Panc1 (cell line): Measurements from ENCODE around the gene HMGCS1. TPM values are rescaled to one million over a fixed set of nuclear protein-coding genes. Genes with fewer than 3 reads are reported as not detected.

Experiments
- ATAC-seq: fragments of 200-7000 bp; cut with Tn5 transposase; 2 replicates; pipeline ENCODE4 v1.9.1; 2020; ENCODE audit warnings: mild to moderate bottlenecking, moderate library complexity
- BruUV-seq: library from RNA; stranded (reverse); fragments of 400-500 nt; replicated peaks from 2 replicates; lab custom pipeline; 2021; lab: Mats Ljungman, UMichigan
- CTCF ChIA-PET: fragments of 300-600 bp; sonication (Branson Sonifier 250); formaldehyde crosslinking; loops from one replicate; lab custom pipeline; 2022; ENCODE audit warnings: antibody characterized with exemption; lab: Charles Lee
- POLR2A ChIA-PET: fragments of 300-600 bp; sonication (Branson Sonifier 250); formaldehyde crosslinking; loops from one replicate; lab custom pipeline; 2022; ENCODE audit warnings: antibody characterized with exemption; lab: Charles Lee
- DNase-seq: peaks from one replicate; pipeline ENCODE4 v3.0.0-alpha.2; 2010; ENCODE audit warnings: low read depth, low spot score
- H3K27ac ChIP-seq: 2 replicates; pipeline ENCODE4 v1.5.1; 2011; ENCODE audit warnings: mild to moderate bottlenecking, low read length, inconsistent platforms
- H3K27me3 ChIP-seq: fragments of 200-500 bp; sonication (Bioruptor generic); 2 replicates; pipeline ENCODE4 v1.6.0; 2014; ENCODE audit warnings: low read length, inconsistent platforms; ENCODE audit not compliant: control insufficient read depth, insufficient read depth
- H3K36me3 ChIP-seq: fragments of 200-500 bp; sonication (Bioruptor generic); 2 replicates; pipeline ENCODE4 v1.5.1; 2014; ENCODE audit warnings: inconsistent platforms, mild to moderate bottlenecking, low read length, moderate library complexity; ENCODE audit not compliant: control insufficient read depth, insufficient read depth
- H3K4me1 ChIP-seq: 2 replicates; pipeline ENCODE4 v1.5.1; 2011; ENCODE audit warnings: inconsistent platforms, mild to moderate bottlenecking, low read length, moderate library complexity; ENCODE audit not compliant: control insufficient read depth, insufficient read depth
- H3K4me3 ChIP-seq, 2 experiments: 2 replicates each; pipeline ENCODE4 v1.5.1; 2011 to 2012; ENCODE audit warnings: low read depth in 2 of 2, low read length in 2 of 2, mild to moderate bottlenecking in 2 of 2, inconsistent platforms in 1 of 2, moderate library complexity in 1 of 2
- H3K9me3 ChIP-seq: fragments of 200-500 bp; sonication (Bioruptor generic); 2 replicates; pipeline ENCODE4 v1.5.1; 2014; ENCODE audit warnings: low read depth, mild to moderate bottlenecking, inconsistent platforms, low read length, moderate library complexity; ENCODE audit not compliant: control insufficient read depth, insufficient read depth
- POLR2AphosphoS5 ChIP-seq: IDR thresholded peaks from 2 replicates; pipeline ENCODE4 v1.6.1; 2012; ENCODE audit warnings: mild to moderate bottlenecking, low read depth, low read length, moderate library complexity
- REST ChIP-seq, 2 experiments: IDR thresholded peaks; 2 replicates each; pipeline ENCODE4 v1.6.1; 2011 to 2012; ENCODE audit warnings: low read depth in 2 of 2, control low read depth in 1 of 2, low read length in 1 of 2, mild to moderate bottlenecking in 1 of 2, moderate library complexity in 1 of 2; ENCODE audit not compliant: insufficient read depth in 1 of 2
- SIN3A ChIP-seq: IDR thresholded peaks from 2 replicates; pipeline ENCODE4 v1.6.1; 2012; ENCODE audit warnings: low read depth, mild to moderate bottlenecking, low read length, moderate library complexity, borderline replicate concordance; ENCODE audit not compliant: insufficient read depth
- TCF7L2 ChIP-seq: IDR thresholded peaks from 2 replicates; pipeline ENCODE4 v1.6.1; 2011; ENCODE audit warnings: mild to moderate bottlenecking, low read depth, low read length, inconsistent platforms
- in situ Hi-C: cut with HindIII; loops from 2 replicates; pipeline ENCODE4 v1.10.0; 2016; ENCODE audit warnings: low sequenced_read_pairs, low pct_unique_long_range_greater_than_20kb
- intact Hi-C: fragments of 100-400 bp; cut with micrococcal nuclease; formaldehyde crosslinking; loops from one replicate; pipeline ENCODE4 v1.10.0; 2022; ENCODE audit not compliant: unreplicated experiment
- total RNA-seq: library from RNA; stranded (reverse); gene quantifications from one replicate; pipeline ENCODE4 v1.2.1, GENCODE V29; 2021; ENCODE audit not compliant: unreplicated experiment
- TF ChIP-seq, protein P1 (sequence below): fragments of 450-650 bp; IDR thresholded peaks from 2 replicates; pipeline ENCODE4 v1.5.1; 2017; ENCODE audit warnings: mild to moderate bottlenecking

Gene HMGCS1
- total RNA-seq, 1 experiment from 2014 or later = 66.1 TPM

GRCh38 chr5:43314724-43315123 lies 1.5 kb upstream of the HMGCS1 start:
- in situ Hi-C loops = no loop called here
- ChIA-PET CTCF (no interaction called here), POLR2A (no interaction called here)
- no peak for DNase-seq
- Histone ChIP-seq H3K4me3 (no peak overlapping the region), H3K9me3 (no peaks in the 10 kb centered on the region), H3K27me3 (no peaks in the 10 kb centered on the region), H3K36me3 (peaks cover 3% of the 10 kb centered on the region; the same call in 1 of the 2 replicates), H3K4me1 (peaks cover 14% of the 10 kb centered on the region), H3K27ac (peak overlapping the region; percentile 98)
- no TSS peak for BruUV-seq
- TF ChIP-seq SIN3A (no peak), POLR2AphosphoS5 (no peak), TCF7L2 (no peak)
- no peak for ATAC-seq
- intact Hi-C loops = no loop called here

DNA sequence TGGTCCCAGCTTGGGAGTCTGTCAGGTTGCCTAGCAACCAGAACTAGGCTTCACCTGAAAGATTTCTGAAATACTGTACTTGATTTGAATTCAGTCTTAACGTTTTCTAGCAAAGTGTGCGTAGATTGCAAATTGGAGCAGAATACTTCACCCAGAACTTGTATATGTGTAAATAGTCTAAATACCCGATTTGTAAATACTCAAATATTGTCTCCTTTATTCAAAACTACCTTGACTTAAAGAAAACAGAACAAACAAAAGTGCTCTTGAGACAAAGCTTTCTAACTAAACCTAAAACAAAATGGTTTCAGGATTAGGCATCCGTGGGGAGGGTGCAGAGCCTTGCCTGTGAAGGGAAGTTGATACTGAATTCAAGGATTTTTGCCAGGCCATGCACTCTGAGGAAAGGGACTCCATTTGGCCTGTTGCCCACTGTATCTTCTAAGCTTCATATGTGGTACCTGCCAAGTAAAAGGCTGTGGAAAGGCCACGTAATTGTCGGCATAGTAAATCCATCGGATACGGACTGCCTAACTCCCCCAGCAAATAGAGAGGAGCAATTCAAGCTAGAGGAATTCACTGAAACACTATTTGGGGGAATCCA lies 744 bp upstream of the HMGCS1 start:
- ATAC-seq (no peak), DNase-seq (no peak)
- no peaks in the 10 kb centered on the region for H3K27me3 ChIP-seq
- peaks cover 3% of the 10 kb centered on the region; the same call in 1 of the 2 replicates for H3K36me3 ChIP-seq
- BruUV-seq = no TSS peak
- ChIA-PET POLR2A (interaction anchor here (0.6 kb wide), 1 partner anchor 170 kb away, joined by 4 read pairs; no protein-coding TSS in a partner anchor), CTCF (interaction anchor here (0.7 to 2.3 kb wide), 2 partner anchors 76 to 246 kb away, joined by 3 to 6 read pairs; no protein-coding TSS in a partner anchor)
- H3K4me1 ChIP-seq = peaks cover 14% of the 10 kb centered on the region
- H3K4me3 ChIP-seq = peak overlapping the region; percentile 79 to 85
- no peaks in the 10 kb centered on the region for H3K9me3 ChIP-seq
- in situ Hi-C loops = no loop called here
- H3K27ac ChIP-seq = peak overlapping the region; percentile 98
- TF ChIP-seq TCF7L2 (no peak), POLR2AphosphoS5 (no peak), SIN3A (no peak), REST (IDR thresholded peaks at IDR 0.05; ENCODE audit: insufficient read depth in 1 of 2, low read depth in 2 of 2, low read length in 1 of 2) (no peak)
- TF ChIP-seq, protein P1, sequence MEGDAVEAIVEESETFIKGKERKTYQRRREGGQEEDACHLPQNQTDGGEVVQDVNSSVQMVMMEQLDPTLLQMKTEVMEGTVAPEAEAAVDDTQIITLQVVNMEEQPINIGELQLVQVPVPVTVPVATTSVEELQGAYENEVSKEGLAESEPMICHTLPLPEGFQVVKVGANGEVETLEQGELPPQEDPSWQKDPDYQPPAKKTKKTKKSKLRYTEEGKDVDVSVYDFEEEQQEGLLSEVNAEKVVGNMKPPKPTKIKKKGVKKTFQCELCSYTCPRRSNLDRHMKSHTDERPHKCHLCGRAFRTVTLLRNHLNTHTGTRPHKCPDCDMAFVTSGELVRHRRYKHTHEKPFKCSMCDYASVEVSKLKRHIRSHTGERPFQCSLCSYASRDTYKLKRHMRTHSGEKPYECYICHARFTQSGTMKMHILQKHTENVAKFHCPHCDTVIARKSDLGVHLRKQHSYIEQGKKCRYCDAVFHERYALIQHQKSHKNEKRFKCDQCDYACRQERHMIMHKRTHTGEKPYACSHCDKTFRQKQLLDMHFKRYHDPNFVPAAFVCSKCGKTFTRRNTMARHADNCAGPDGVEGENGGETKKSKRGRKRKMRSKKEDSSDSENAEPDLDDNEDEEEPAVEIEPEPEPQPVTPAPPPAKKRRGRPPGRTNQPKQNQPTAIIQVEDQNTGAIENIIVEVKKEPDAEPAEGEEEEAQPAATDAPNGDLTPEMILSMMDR = no peak
- intact Hi-C loops = no loop called here

GRCh38 chr5:43312699-43313034 lies 545 bp downstream of the HMGCS1 start:
- peak overlapping the region; percentile 79 to 85 for H3K4me3 ChIP-seq
- no peaks in the 10 kb centered on the region for H3K9me3 ChIP-seq
- ATAC-seq (peak; percentile 13), DNase-seq (no peak)
- H3K4me1 ChIP-seq = peaks cover 14% of the 10 kb centered on the region
- H3K36me3 ChIP-seq = peaks cover 3% of the 10 kb centered on the region; the same call in 1 of the 2 replicates
- intact Hi-C loops = no loop called here
- BruUV-seq = no TSS peak
- ChIA-PET POLR2A (no interaction called here), CTCF (interaction anchor here (0.6 to 2.3 kb wide), 3 partner anchors 77 to 172 kb away, joined by 6 to 10 read pairs (median 6); partner anchors contain the start of gene TMEM267)
- H3K27me3 ChIP-seq = no peaks in the 10 kb centered on the region
- H3K27ac ChIP-seq = peak overlapping the region; percentile 98
- in situ Hi-C loops = no loop called here
- TF ChIP-seq TCF7L2 (no peak), SIN3A (0 out of 2 replicates have a peak, but pooled peaks have one; percentile 19)
